GM23248 (cell line): ENCODE measurements around the gene GABRR2.

Experiments
- EZH2 ChIP-seq: fragments of 200-600 bp; sonication (generic); IDR thresholded peaks from 2 replicates; pipeline ENCODE4 v1.6.1; 2018; ENCODE audit warnings: antibody characterized with exemption, mild to moderate bottlenecking; ENCODE audit not compliant: insufficient read depth, poor library complexity, severe bottlenecking
- EZH2phosphoT487 ChIP-seq: fragments of 200-600 bp; sonication (generic); IDR thresholded peaks from 2 replicates; pipeline ENCODE4 v1.6.1; 2018; ENCODE audit warnings: antibody characterized with exemption, moderate library complexity, mild to moderate bottlenecking, low read depth; ENCODE audit not compliant: insufficient read depth

- TF ChIP-seq EZH2phosphoT487 (no peak), EZH2 (no peak)
Measured at GRCh38 chr6:89278956-89279355, 36.1 kb downstream of the GABRR2 start.
